ENCODE measurements around the gene MBTD1.
"Not testable (repeated sequence)": the region's sequence is repeated elsewhere in the genome, so short reads cannot be mapped to it uniquely, and the experiment has no call there.

MBTD1 gene

GRCh38 chr17:51259564-51260236 is at the start of gene MBTD1:
Gene MBTD1 (minus strand): TSS chr17:51260049. CDS start chr17:51225161, 34,888 bp downstream.
- peak; percentile 95 for DNase-seq (ENCODE audit: low spot score)

GRCh38 chr17:51305182-51305581 is 45.3 kb upstream of the MBTD1 start:
- no peak for DNase-seq (ENCODE audit: low spot score)

- DNase-seq (ENCODE audit: low spot score), result no peak
Measured at GRCh38 chr17:51299859-51300258, 40.0 kb upstream of the MBTD1 start.

GRCh38 chr17:51298508-51299371 is 38.9 kb upstream of the MBTD1 start:
- peak; percentile 17 for DNase-seq (ENCODE audit: low spot score)

- not testable (repeated sequence) for DNase-seq (ENCODE audit: low spot score)
Measured at GRCh38 chr17:51294338-51294737, 34.5 kb upstream of the MBTD1 start.

GRCh38 chr17:51289696-51290111 is 29.9 kb upstream of the MBTD1 start:
- no peak for DNase-seq (ENCODE audit: low spot score)

- no peak for DNase-seq (ENCODE audit: low spot score)
Measured at GRCh38 chr17:51287412-51287811, 27.6 kb upstream of the MBTD1 start.

- DNase-seq (ENCODE audit: low spot score), result no peak
Measured at GRCh38 chr17:51279183-51279582, 19.3 kb upstream of the MBTD1 start.

GRCh38 chr17:51275381-51275780 is 15.5 kb upstream of the MBTD1 start:
- no peak for DNase-seq (ENCODE audit: low spot score)

- DNase-seq (ENCODE audit: low spot score), result no peak
Measured at GRCh38 chr17:51272812-51273211, 13.0 kb upstream of the MBTD1 start.

- no peak for DNase-seq (ENCODE audit: low spot score)
Measured at GRCh38 chr17:51270636-51271035, 10.8 kb upstream of the MBTD1 start.

- no peak for DNase-seq (ENCODE audit: low spot score)
Measured at GRCh38 chr17:51269991-51270390, 10.1 kb upstream of the MBTD1 start.

GRCh38 chr17:51264466-51264865 is 4.6 kb upstream of the MBTD1 start:
- not testable (repeated sequence) for DNase-seq (ENCODE audit: low spot score)

GRCh38 chr17:51263006-51263405 is 3.2 kb upstream of the MBTD1 start:
- no peak for DNase-seq (ENCODE audit: low spot score)

- DNase-seq (ENCODE audit: low spot score), result no peak
Measured at GRCh38 chr17:51261024-51261963, 1.4 kb upstream of the MBTD1 start.

- DNase-seq (ENCODE audit: low spot score), result peak; percentile 97
Measured at GRCh38 chr17:51260237-51261023, 581 bp upstream of the MBTD1 start, which contains the start of gene UTP18. Gene UTP18 (plus strand): TSS chr17:51260546. CDS start chr17:51260585, 39 bp downstream.

GRCh38 chr17:51258756-51259563 is 889 bp downstream of the MBTD1 start:
- no peak for DNase-seq (ENCODE audit: low spot score)

GRCh38 chr17:51257150-51258081 is 2.4 kb downstream of the MBTD1 start:
- no peak for DNase-seq (ENCODE audit: low spot score)

- no peak for DNase-seq (ENCODE audit: low spot score)
Measured at GRCh38 chr17:51256101-51256500, 3.7 kb downstream of the MBTD1 start.
